ENCODE data around the gene DNMT3L.
"Not testable (repeated sequence)": the region's sequence is repeated elsewhere in the genome, so short reads cannot be mapped to it uniquely, and the experiment has no call there.

DNMT3L gene

DNA sequence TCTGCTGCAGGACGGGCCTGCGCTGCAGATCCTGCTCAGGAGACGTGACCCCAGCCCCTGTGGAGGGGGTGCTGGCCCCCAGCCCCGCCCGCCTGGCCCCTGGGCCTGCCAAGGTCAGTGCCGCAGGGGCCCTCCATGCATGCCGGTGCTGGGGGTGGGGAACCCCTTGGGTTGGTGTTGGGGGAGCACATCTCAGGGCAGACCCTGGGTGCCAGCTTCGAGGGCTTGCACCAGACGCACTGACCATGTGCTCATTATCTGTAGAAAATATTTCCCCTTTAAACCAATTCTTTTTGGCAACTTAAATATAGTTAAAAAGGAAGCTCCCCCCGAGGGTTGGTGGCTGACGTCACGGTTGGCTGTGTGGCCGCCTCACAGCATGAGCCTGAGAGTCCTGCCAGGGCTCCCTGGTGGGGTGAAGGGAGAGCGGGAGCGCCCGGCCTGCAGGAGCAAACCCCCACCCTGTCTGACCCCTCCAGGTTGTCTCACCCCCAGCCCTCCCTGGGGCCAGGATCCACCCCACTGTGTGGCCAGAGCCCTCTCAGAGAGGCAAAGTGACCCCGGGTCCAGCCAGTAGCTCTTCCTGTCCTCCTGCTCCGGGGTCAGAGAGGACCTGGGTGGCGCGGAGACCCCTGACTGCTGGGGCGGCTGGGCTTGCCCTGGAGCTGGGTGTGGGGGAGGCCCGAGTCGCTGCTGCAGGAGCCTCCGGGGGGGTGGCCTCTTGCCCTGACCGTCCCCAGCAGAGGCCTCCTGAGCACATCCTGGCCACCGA, 32.9 kb upstream of the DNMT3L start:
- DNase-seq, result no peak

DNA sequence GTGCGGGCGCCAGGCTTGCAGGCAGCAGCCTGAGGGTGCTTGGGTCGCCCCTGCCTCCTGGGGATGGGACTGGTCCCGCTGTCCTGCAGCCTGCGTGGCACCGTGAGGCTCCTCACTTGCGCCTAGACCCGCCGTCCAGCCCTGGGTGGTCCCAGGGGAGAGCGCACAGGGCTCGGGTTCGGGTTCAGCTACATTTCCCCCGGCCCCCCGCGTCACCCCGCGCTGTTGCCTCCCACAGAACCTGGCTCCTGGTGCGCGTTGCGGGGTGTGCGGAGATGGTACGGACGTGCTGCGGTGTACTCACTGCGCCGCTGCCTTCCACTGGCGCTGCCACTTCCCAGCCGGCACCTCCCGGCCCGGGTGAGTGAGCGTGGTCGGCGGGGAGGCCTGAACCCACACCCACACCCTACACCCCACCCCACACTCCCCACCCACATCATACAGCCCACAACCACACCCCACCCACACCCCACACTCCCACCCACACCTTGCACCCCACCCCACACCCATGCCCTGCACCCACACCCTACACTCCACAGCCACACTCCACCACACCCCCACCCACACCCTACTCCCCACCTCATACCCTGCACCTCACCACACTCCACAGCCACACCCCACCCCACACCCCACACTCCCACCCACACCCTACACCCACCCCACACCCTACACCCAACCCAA, 32.0 kb upstream of the DNMT3L start:
- no peak for DNase-seq

DNA sequence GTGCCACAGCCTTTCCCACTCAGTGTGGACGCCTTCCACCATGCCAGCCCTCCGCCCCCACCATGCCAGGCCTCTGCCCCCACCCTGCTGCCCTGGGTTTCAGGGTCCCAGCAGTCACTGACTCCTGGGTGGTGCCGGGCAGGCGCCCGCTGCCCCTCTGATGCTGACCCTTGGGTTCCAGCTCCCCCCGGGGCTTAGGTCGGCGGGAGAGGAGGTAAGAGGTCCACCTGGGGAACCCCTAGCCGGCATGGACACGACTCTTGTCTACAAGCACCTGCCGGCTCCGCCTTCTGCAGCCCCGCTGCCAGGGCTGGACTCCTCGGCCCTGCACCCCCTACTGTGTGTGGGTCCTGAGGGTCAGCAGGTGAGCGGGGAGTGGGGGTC, 31.1 kb upstream of the DNMT3L start:
- no peak for DNase-seq

DNA sequence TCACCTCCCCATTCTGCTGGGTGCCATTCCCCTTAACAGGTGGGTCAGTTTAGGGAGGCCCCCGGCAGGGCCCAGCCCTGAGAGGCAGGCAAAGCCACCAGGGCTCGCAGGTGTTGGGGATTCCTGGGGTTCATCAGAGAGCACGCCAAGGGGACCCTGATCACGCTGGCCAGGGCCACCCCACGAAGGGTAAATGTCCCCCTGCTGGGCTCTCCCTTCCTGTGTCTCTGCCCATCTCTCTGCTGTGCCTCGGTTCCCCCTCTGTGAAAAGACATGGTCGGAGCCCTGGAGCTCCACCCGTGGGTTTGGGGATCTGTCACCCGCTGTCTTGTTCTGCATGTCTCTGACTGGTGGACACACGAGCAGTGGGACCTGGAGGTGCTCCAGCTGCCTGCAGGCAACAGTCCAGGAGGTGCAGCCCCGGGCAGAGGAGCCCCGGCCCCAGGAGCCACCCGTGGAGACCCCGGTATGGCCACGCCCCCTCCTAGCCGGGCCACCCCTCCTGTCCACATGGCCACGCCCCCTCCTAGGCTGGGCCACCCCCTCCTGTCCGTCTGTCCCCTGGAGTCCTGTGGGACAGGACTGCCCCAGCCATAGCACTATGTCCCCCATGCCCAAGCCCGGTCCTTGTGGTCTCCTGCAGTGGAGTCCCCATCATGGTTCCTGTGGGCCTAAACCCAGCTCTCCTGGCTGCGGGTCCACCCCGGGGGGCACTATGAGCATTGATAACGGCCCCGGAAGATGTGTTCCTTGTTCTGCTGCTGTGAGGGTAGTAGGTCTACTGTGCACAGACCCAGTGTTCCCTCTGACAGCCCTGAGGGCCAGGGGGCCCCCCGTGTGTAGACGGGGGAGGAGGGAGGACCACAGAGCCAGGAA, 30.5 kb upstream of the DNMT3L start:
- DNase-seq, result no peak

DNA sequence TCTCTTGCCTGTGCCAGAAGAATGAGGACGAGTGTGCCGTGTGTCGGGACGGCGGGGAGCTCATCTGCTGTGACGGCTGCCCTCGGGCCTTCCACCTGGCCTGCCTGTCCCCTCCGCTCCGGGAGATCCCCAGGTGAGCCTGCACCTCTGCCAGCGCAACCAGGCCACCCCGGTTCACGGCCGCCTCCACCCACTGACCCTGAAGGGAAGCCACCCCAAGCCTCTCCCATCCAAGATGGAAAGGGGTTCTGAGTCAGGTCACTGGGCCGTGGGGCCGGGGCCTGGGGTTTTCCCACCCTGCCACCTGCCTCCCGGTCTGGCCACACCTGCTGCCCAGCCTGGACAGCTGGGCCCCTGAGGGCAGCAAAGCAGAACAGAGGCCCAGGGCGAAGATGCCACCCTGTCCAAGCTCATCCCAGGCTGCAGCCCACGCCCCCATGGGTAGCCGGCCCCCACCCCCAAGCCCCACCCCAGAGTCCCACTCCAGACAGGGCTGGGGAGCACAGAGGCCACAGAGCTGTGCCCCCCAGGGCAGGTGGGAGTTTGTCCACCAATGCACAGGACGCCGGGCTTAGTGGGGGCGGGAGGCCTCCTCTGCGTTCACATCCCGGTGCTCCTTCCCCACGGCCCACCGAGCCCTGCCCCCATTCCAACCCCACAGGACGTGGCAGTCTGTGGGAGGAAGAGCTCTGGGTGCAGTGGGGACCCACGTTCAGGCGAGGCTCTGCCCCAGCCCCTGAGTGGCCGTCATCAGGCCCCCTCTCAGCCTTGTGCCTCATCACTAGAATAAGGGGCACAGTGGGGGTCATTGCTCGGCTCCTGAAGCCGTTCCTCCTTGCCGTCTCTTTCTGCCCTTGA, 29.6 kb upstream of the DNMT3L start:
- DNase-seq, result no peak

DNA sequence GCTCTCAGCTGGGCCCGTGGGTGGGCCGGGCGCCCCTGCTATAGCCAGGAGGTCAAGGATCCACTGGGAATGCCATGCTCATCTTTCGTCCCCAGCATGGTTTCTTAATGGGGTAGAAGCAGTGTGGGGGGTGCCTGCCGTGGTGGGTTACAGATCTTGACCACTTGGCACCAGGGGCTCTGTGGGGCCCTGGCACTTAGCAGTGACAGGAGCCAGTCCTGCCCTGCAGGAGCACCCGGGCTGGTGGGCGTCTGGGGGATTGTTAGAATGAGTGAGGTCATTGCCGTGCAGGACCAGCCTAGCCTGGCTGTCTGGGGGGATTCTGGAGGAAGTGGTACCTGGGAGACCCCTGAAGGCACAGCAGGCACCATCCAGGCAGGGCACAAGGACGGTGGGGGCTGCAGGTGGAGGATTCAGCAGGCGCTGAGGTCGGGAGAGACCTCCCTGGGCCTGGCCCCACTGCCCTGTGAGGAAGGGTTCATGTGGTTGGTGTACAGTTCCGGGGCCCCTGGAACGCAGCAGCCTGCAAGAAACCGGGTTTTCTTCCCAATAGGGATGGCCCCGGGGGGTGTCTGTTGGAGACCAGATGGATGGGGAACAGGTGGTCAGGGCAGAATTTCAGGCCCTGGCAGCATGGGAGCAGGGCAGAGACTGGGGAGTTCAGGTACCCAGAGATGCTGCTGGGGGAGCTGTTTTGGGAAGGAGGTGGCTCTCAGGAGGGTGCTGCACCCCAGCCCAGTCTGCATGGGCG, 28.8 kb upstream of the DNMT3L start:
- DNase-seq, result no peak

DNA sequence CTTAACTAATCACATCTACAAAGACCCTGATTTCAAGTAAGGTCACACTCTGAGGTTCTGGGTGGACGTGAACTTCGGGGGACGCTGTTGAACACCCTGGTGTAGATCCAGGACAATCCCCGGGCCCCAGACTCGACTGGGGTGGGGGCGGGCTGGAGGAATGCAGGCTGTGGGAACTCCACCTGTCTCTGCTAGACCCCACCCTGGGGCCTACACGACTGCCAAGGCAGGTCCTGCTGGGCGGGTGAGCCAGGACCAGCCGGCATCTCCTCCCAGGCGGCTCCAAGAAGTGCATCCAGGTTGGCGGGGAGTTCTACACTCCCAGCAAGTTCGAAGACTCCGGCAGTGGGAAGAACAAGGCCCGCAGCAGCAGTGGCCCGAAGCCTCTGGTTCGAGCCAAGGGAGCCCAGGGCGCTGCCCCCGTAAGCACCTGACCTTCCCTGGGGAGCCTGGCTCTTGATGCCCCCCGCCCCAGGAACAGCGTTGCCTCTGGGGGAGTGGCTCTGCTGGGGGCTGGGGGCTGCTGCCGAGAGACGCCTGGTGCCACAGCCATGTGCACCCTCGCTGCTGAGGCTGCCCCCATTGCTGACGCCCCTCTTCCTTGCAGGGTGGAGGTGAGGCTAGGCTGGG, 27.8 kb upstream of the DNMT3L start:
- no peak for DNase-seq

DNA sequence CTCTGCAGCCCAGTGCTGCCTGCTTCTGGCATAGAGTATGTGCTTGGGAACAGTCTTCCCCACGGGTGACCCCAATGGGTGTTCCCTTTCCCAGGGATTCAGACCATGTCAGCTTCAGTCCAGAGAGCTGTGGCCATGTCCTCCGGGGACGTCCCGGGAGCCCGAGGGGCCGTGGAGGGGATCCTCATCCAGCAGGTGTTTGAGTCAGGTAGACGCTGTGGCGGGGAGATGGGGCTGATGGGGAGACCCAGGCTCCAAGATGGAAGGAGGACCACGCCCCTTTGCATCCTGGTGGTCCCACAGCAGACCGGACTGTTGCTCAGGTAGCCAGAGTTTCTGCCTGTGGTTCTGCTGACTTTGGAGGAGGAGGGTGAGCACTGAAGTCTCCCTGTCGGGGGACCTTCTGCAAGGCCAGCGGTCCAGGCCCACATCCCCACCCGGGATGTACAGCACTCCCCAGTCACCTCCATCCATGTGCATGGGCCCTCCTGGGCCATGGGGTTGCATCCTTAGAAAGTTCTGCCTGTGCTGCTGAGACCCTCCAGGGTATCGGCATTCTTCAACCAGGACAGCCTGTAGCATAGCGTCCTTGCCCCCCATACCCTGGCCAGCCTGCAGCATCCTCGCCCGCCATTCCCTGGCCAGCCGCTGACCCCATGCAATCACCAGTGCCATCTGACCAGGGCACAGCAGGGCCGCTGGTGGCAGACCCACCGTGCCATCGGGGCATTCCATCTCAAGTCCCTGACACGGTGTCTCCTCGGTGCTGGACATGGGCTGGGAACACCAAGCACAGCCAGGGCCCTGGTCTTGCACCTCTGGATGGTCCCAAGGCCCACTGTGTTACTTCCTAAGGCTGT, 26.8 kb upstream of the DNMT3L start:
- no peak for DNase-seq

DNA sequence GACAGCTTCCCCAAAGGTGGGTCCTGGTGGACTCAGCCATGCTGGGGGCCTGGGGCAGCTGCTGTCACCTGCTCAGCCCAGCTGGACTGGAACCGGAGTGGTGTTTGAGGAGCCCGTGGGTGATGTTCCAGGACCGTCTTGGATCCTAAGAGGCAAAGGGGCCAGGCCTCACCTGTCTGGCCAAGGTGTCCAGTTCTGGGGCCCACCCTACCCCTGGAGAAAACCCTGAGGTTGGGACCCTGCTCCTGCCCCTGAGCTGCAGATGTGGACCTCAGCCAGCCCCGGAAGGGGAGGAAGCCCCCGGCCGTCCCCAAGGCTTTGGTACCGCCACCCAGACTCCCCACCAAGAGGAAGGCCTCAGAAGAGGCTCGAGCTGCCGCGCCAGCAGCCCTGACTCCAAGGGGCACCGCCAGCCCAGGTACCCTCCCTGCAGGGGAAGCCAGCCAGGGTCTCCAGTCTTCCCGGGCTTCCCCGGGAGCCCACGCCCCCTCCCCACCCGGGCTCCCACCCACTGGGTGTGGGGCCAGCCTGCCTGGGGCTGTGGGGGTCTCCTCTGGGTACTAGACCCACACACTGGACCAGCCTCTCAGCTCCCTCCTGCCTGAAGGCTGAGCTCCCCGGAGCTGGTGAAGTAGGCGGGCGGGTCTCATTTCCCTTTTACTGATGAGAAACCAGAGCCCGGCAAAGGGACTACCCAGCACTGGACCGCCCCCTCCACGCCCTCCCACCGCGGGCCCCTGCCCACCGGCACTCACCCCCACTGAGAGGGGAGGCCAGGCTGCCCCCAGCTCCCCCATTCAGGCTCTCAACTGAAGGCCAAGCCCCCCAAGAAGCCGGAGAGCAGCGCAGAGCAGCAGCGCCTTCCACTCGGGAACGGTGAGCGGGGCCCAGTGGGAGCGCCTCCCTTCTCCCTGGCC, 25.3 kb upstream of the DNMT3L start:
- no peak for DNase-seq

DNA sequence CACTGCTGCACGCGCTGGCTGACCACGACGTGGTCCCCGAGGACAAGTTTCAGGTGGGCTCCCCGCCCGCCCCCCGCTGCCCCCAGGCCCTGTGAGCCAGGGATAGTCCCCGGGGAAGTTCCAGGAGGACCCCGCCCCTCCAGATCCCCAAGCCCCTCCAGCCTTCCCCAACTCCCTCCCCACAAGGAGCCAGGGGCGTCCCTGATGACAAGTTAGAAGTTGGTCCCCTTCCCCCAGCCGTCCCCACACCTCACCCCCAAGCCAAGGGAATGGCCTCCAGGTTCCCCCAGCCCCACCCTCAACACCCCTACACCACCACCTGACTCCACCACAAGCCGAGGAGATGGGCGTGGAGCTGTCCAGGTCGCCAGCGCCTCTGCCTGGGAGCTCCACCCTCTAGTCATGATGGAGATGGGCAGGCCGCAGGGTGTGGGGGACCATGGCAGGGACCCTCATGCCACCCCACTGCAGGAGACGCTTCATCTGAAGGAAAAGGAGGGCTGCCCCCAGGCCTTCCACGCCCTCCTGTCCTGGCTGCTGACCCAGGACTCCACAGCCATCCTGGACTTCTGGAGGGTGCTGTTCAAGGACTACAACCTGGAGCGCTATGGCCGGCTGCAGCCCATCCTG, 24.5 kb upstream of the DNMT3L start:
- no peak for DNase-seq

DNA sequence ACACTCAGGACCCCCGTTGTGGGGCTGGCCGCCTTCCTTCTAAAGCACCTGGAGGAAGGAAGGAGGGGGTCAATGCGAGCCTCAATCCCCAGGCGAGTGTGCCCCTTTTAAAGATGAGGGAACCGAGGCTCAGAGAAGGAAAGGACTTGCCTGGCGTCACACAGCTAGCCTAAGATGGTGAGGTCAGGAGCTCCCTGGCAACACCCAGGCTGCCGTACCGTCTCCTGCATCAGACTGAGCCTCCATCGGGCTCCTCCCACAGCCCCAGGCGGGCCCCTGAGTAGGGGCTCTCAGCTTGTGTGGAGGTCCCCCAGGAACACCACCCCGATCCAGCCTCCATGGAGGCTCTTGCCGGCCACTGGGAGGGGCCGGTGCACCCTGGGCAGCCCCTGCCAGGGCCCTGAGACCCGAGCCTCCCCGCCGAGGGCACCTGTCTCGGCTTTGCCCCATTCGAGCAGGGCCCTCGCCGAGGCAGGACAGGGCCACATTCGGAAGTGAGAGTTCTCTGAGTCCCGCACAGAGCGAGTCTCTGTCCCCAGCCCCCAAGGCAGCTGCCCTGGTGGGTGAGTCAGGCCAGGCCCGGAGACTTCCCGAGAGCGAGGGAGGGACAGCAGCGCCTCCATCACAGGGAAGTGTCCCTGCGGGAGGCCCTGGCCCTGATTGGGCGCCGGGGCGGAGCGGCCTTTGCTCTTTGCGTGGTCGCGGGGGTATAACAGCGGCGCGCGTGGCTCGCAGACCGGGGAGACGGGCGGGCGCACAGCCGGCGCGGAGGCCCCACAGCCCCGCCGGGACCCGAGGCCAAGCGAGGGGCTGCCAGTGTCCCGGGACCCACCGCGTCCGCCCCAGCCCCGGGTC, 23.7 kb upstream of the DNMT3L start, which contains the start of gene AIRE:
Gene AIRE (plus strand): TSS at position 739 of the 855 bp plus-strand sequence. CDS start 131 bp downstream, outside the sequence.
- DNase-seq, result no peak

DNA sequence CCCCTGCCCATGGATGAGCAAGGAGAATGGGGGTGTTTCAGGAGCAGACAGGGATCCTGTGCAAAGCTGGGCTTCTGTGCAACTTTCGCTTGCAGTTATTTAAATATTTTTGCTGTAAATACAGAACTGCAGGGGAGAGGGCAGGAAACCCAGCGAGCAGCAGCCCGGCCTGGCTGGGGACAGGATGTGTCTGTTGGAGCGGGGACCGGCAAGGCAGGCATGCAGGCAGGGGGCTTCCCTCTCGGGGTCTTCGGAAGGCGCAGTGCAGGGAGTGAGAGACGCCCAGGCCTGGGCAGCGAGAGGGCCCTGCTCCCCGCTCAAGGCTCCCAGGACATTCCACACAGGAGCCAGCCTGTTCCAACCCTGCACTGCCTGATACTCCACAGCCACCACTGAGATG, 22.3 kb upstream of the DNMT3L start:
- no peak for DNase-seq

DNA sequence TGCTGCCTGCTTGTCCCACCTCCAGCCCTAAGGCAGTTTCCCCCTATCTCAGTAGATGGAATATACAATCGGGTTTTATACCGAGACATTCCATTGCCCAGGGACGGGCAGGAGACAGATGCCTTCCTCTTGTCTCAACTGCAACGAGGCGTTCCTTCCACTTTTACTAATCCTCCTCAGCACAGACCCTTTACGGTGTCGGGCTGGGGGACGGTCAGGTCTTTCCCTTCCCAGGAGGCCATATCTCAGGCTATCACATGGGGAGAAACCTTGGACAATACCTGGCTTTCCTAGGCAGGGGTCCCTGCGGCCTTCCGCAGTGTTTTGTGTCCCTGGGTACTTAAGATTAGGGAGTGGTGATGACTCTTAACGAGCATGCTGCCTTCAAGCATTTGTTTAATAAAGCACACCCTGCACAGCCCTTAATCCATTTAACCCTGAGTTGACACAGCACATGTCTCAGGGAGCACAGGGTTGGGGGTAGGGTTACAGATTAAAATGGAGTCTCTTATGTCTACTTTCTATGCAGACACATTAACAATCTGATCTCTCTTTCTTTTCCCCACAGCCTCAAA, 21.6 kb upstream of the DNMT3L start:
- DNase-seq, result not testable (repeated sequence)

DNA sequence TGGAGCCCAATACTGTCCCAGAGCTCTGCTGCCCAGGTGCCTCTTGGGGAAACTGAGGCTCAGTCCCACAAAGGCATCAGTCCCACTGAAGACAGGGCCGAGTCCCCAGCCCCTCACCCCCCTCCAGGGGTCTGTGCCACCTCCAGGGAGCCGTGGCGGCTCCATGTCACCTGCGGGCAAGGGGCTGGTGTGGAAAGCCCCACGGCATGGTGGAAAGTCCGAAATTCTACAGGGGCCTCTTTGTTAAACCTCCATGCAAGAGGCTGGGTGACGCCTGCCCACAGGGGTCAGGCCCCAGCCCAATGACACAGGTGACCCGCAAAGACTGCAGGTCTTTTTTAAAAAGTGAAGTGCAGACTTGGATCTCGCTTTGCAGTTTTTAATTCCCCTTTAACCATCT, 20.7 kb upstream of the DNMT3L start:
- no peak for DNase-seq

DNA sequence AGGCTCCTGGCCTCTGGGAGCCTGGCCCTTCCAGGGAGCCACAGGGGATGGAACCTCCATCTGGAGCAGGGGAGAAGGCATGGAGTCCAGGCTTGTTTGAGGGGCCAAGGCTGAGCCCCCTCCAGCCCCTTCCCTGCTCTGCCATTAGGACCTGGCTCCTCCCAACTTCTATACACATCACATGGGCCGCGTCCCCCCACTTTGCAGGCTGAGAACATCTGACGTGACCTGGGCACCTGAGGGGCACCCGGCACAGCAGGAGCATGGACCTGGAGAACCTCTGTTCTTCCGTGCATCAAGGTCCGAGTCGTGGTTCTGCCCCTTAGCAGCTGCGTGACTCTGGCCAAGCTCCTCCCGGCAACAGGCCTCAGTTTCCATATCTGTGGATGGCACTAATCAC, 20.1 kb upstream of the DNMT3L start:
- DNase-seq, result no peak

DNA sequence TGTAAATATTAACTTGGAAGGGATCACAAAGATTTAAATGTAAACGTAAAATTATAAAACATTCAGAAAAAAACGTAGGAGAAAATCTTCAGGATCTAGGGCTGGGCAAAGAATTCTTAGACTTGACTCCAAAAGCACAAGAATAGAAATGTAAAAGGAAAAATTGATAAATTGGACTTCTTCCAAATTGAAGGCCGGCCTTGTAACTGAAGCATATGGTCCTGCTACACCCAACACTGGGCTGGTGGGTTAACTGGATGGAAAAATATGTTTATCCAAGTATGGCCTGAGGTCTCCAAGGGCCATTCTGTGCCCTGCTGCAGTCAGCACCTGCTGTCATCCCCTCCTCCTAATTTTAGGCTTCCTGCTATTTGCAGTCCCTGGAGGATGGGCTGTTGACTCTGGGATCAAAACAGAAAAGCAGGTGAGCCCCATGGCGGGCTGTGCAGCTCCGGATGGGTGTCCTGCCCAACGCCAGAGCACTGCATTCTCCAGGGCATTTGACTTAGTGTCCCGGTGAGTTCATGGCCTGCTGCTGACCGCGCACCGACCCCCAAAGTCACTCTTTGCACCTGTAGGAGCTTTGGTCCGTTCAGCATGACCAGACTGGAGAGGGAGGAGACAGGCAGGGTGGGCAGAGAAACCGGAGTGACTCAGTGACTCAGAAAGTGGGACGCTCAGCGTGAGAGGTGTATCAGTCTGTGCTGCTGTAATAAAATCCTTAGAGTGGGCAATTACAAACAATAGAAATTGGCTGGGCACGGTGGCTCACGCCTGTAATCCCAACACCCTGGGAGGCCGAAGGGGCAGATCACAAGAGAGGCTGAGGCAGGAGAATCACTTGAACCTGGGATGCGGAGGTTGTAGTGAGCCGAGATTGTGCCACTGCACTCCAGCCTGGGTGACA, 17.9 kb upstream of the DNMT3L start:
- no peak for DNase-seq
